GM23338 (cell line): ENCODE measurements around the gene UGT1A1. TPM values are rescaled to one million over a fixed set of nuclear protein-coding genes. Genes with fewer than 3 reads are reported as not detected.

Experiments
- ATAC-seq: fragments of 200-7000 bp; cut with Tn5 transposase; 3 replicates; pipeline ENCODE4 v1.9.1; 2020
- DNase-seq: peaks from one replicate; pipeline ENCODE4 v3.0.0-alpha.2; 2015; ENCODE audit warnings: low spot score
- H2AFZ ChIP-seq: fragments of 200-600 bp; sonication (generic); 2 replicates; pipeline ENCODE4 v1.8.0; 2016; ENCODE audit warnings: antibody characterized with exemption, mild to moderate bottlenecking, moderate library complexity
- H3F3A ChIP-seq: fragments of 200-600 bp; sonication (generic); replicated peaks from 2 replicates; pipeline ENCODE4 v1.8.0; 2017; ENCODE audit warnings: antibody characterized with exemption, mixed run types, low read depth
- H3K27ac ChIP-seq: fragments of 200-600 bp; sonication (generic); 2 replicates; pipeline ENCODE4 v1.6.1; 2016; ENCODE audit warnings: low read depth
- H3K27me3 ChIP-seq: fragments of 200-600 bp; sonication (generic); 2 replicates; pipeline ENCODE4 v1.8.0; 2016; ENCODE audit warnings: mild to moderate bottlenecking, mixed run types, moderate library complexity; ENCODE audit not compliant: insufficient read depth
- H3K36me3 ChIP-seq: fragments of 200-600 bp; sonication (generic); 2 replicates; pipeline ENCODE4 v1.8.0; 2016; ENCODE audit warnings: mild to moderate bottlenecking; ENCODE audit not compliant: insufficient read depth
- H3K4me1 ChIP-seq: fragments of 200-600 bp; sonication (generic); 2 replicates; pipeline ENCODE4 v1.8.0; 2016; ENCODE audit warnings: mild to moderate bottlenecking, moderate library complexity; ENCODE audit not compliant: insufficient read depth
- H3K4me2 ChIP-seq: fragments of 200-600 bp; sonication (generic); 2 replicates; pipeline ENCODE4 v1.7.1; 2017; ENCODE audit warnings: mixed run types
- H3K4me3 ChIP-seq: fragments of 200-600 bp; sonication (generic); 2 replicates; pipeline ENCODE4 v1.6.1; 2016; ENCODE audit warnings: mixed run types
- H3K79me2 ChIP-seq: fragments of 200-600 bp; sonication (generic); replicated peaks from 2 replicates; pipeline ENCODE4 v1.8.0; 2017; ENCODE audit warnings: mild to moderate bottlenecking; ENCODE audit not compliant: insufficient read depth
- H3K9me2 ChIP-seq: fragments of 200-600 bp; sonication (generic); 2 replicates; pipeline ENCODE4 v1.8.0; 2017; ENCODE audit not compliant: insufficient read depth
- H4K20me1 ChIP-seq: fragments of 200-600 bp; sonication (generic); replicated peaks from 2 replicates; pipeline ENCODE4 v1.8.0; 2017; ENCODE audit warnings: mild to moderate bottlenecking; ENCODE audit not compliant: insufficient read depth
- H3K27ac Mint-ChIP-seq: 2 replicates; pipeline ENCODE4 v1.8.0; 2020; ENCODE audit warnings: inconsistent platforms, mild to moderate bottlenecking, moderate library complexity, mixed read lengths
- H3K27me3 Mint-ChIP-seq: 3 replicates; pipeline ENCODE4 v1.8.0; 2022; ENCODE audit warnings: low read depth, mild to moderate bottlenecking, moderate library complexity, mixed read lengths, inconsistent platforms; ENCODE audit not compliant: insufficient read depth, poor library complexity
- H3K36me3 Mint-ChIP-seq: 3 replicates; pipeline ENCODE4 v1.8.0; 2021; ENCODE audit warnings: low read depth, mild to moderate bottlenecking, inconsistent platforms, moderate library complexity, mixed read lengths
- H3K4me1 Mint-ChIP-seq: 3 replicates; pipeline ENCODE4 v1.8.0; 2020; ENCODE audit warnings: mild to moderate bottlenecking, inconsistent platforms, mixed read lengths
- H3K4me3 Mint-ChIP-seq: 3 replicates; pipeline ENCODE4 v1.8.0; 2021; ENCODE audit warnings: moderate library complexity, mild to moderate bottlenecking, inconsistent platforms, mixed read lengths
- H3K9me3 Mint-ChIP-seq: 3 replicates; pipeline ENCODE4 v1.8.0; 2020; ENCODE audit warnings: moderate library complexity, mild to moderate bottlenecking, inconsistent platforms, mixed read lengths
- CREB1 ChIP-seq: fragments of 250-450 bp; sonication (Bioruptor Pico); IDR thresholded peaks from 2 replicates; pipeline ENCODE4 v1.5.0; 2020; ENCODE audit warnings: low read depth, mild to moderate bottlenecking, moderate library complexity
- CTCF ChIP-seq, 2 experiments: fragments of 200-600 bp in 1 of 2; sonication (generic) in 1 of 2; conservative IDR thresholded peaks; 2 replicates each; pipeline versions ENCODE4 v1.5.1 to v1.6.1; 2016 to 2017; ENCODE audit warnings: antibody characterized with exemption in 2 of 2, low read depth in 2 of 2, mild to moderate bottlenecking in 2 of 2, moderate library complexity in 1 of 2
- ETS1 ChIP-seq: IDR thresholded peaks from 2 replicates; pipeline ENCODE4 v1.6.1; 2016; ENCODE audit warnings: antibody characterized with exemption
- EZH2 ChIP-seq: fragments of 200-600 bp; sonication (generic); IDR thresholded peaks from one replicate; pipeline ENCODE4 v1.8.0; 2017; ENCODE audit warnings: antibody characterized with exemption, mild to moderate bottlenecking, low read depth; ENCODE audit not compliant: unreplicated experiment
- EZH2phosphoT487 ChIP-seq: fragments of 200-600 bp; sonication (generic); IDR thresholded peaks from one replicate; pipeline ENCODE4 v1.8.1; 2018; ENCODE audit warnings: antibody characterized with exemption; ENCODE audit not compliant: unreplicated experiment
- JUNB ChIP-seq: IDR thresholded peaks from one replicate; pipeline ENCODE4 v1.6.1; 2016; ENCODE audit warnings: antibody characterized with exemption; ENCODE audit not compliant: unreplicated experiment
- NANOG ChIP-seq: IDR thresholded peaks from 2 replicates; pipeline ENCODE4 v1.6.1; 2016; ENCODE audit warnings: antibody characterized with exemption, borderline replicate concordance
- POLR2AphosphoS5 ChIP-seq: IDR thresholded peaks from 2 replicates; pipeline ENCODE4 v1.6.1; 2016; ENCODE audit warnings: antibody characterized with exemption, low read depth
- REST ChIP-seq: IDR thresholded peaks from one replicate; pipeline ENCODE4 v1.6.1; 2018; ENCODE audit warnings: antibody characterized with exemption; ENCODE audit not compliant: unreplicated experiment
- ZNF114 ChIP-seq: fragments of 250-450 bp; sonication (Bioruptor Pico); IDR thresholded peaks from 2 replicates; pipeline ENCODE4 v1.5.0; 2020; ENCODE audit warnings: mild to moderate bottlenecking, moderate library complexity
- ZNF331 ChIP-seq: fragments of 250-450 bp; sonication (Bioruptor Pico); IDR thresholded peaks from 2 replicates; pipeline ENCODE4 v1.5.0; 2020; ENCODE audit warnings: low read depth, mild to moderate bottlenecking, moderate library complexity
- polyA plus RNA-seq: library from polyadenylated mRNA; unstranded; fragments of >200 nt; fragmentation: Nextera tagmentation; extraction: Ambion mirVana; gene quantifications from 2 replicates; pipeline ENCODE4 v1.2.1, GENCODE V29; 2016
- total RNA-seq: library from RNA; depleted of rRNA; stranded (reverse); fragments of >200 nt; shearing (Covaris generic); gene quantifications from 2 replicates; pipeline ENCODE4 v1.2.3, GENCODE V29; 2014

The UGT1A1 gene
- total and polyA plus RNA-seq, 2 experiments from 2014 or later: not detected

- Histone ChIP-seq H3K4me2 (no peak overlapping the region), H3K4me1 (no peaks in the 10 kb centered on the region), H3K36me3 (no peaks in the 10 kb centered on the region), H2AFZ (no peak overlapping the region), H3K27me3 (no peaks in the 10 kb centered on the region), H3K9me2 (no peaks in the 10 kb centered on the region; the same call in none of the 2 replicates), H3F3A (no peaks in the 10 kb centered on the region), H3K27ac (no peak overlapping the region), H3K4me3 (no peak overlapping the region), H4K20me1 (no peaks in the 10 kb centered on the region), H3K79me2 (no peaks in the 10 kb centered on the region)
- peaks cover 11% of the 10 kb centered on the region; the same call in 2 of the 3 replicates for H3K9me3 Mint-ChIP-seq
- no peak overlapping the region for H3K4me3 Mint-ChIP-seq
- H3K4me1 Mint-ChIP-seq: no peaks in the 10 kb centered on the region
- no peak overlapping the region for H3K27ac Mint-ChIP-seq
- DNase-seq (no peak), ATAC-seq (no peak)
- H3K27me3 Mint-ChIP-seq: peaks cover 2% of the 10 kb centered on the region
- TF ChIP-seq CTCF (conservative IDR thresholded peaks at IDR 0.05; ENCODE audit: low read depth in 2 of 2) (peak; percentile 17 to 18; a peak in 1 of 4 replicates), ETS1 (no peak), EZH2phosphoT487 (no peak), ZNF114 (CRISPR knock-in tag) (no peak)
- H3K36me3 Mint-ChIP-seq: no peaks in the 10 kb centered on the region
These were observed 47.3 kb downstream of the UGT1A1 start for GRCh38 chr2:233807215-233807865.

- H3K9me2 ChIP-seq: no peaks in the 10 kb centered on the region; the same call in none of the 2 replicates
- Mint-ChIP-seq H3K27ac (no peak overlapping the region), H3K4me1 (no peaks in the 10 kb centered on the region), H3K9me3 (peaks cover 5% of the 10 kb centered on the region; the same call in 2 of the 3 replicates), H3K4me3 (no peak overlapping the region), H3K27me3 (peaks cover 2% of the 10 kb centered on the region), H3K36me3 (no peaks in the 10 kb centered on the region)
- no peaks in the 10 kb centered on the region for H3F3A ChIP-seq
- H2AFZ ChIP-seq: no peak overlapping the region
- no peak for ATAC-seq
- H3K27me3 ChIP-seq: no peaks in the 10 kb centered on the region
- no peaks in the 10 kb centered on the region for H3K79me2 ChIP-seq
- H3K4me3 ChIP-seq: no peak overlapping the region
- no peak for DNase-seq
- H3K4me1 ChIP-seq: no peaks in the 10 kb centered on the region
- no peak overlapping the region for H3K4me2 ChIP-seq
- no peak overlapping the region for H3K27ac ChIP-seq
- no peaks in the 10 kb centered on the region for H4K20me1 ChIP-seq
- no peaks in the 10 kb centered on the region for H3K36me3 ChIP-seq
- TF ChIP-seq ZNF331 (CRISPR knock-in tag) (no peak), EZH2phosphoT487 (no peak), CTCF (conservative IDR thresholded peaks at IDR 0.05; ENCODE audit: low read depth in 2 of 2) (no peak), EZH2 (no peak), JUNB (no peak), ZNF114 (CRISPR knock-in tag) (no peak), NANOG (no peak), POLR2AphosphoS5 (no peak), REST (no peak), ETS1 (no peak), CREB1 (CRISPR knock-in tag) (no peak)
These were observed 48.2 kb downstream of the UGT1A1 start for GRCh38 chr2:233807966-233808935.
